K562 (cell line): Measurements from ENCODE around the gene LIF. TPM values are rescaled to one million over a fixed set of nuclear protein-coding genes. Genes with fewer than 3 reads are reported as not detected.

Experiments
- ATAC-seq: fragments of 200-7000 bp; cut with Tn5 transposase; 3 replicates; pipeline ENCODE4 v1.9.1; 2020; ENCODE audit warnings: moderate library complexity
- BruUV-seq: library from RNA; stranded (reverse); fragments of 400-500 nt; replicated peaks from 2 replicates; lab custom pipeline; 2021; lab: Mats Ljungman, UMichigan
- CTCF ChIA-PET: fragments of 300-600 bp; formaldehyde crosslinking; extraction: SDS; loops from one replicate; lab custom pipeline; 2021; ENCODE audit warnings: low intra/inter-chr PET ratio; lab: Yijun Ruan, JAX
- POLR2A ChIA-PET: fragments of 300-600, 350-650 bp; sonication (Branson Sonifier 250); formaldehyde crosslinking; extraction: SDS; loops from one replicate; lab custom pipeline; 2021; ENCODE audit warnings: antibody characterized with exemption, inconsistent platforms; lab: Yijun Ruan, JAX
- DNase-seq, 4 experiments: peaks; one replicate each; pipeline versions ENCODE4 v3.0.0 to v3.0.0-alpha.2; 2011 to 2018; ENCODE audit warnings: low spot score in 3 of 4, mixed read lengths in 3 of 4; ENCODE audit errors: extremely low read depth in 1 of 4
- FAIRE-seq: peaks from 2 replicates; lab custom pipeline; 2011; peaks lifted over from hg19 to GRCh38; lab: Jason Lieb, UNC
- H2AFZ ChIP-seq: 2 replicates; pipeline ENCODE4 v1.6.0; 2011; ENCODE audit warnings: low read depth, low read length, control low read depth, inconsistent platforms
- H3K27ac ChIP-seq: fragments of 200-600 bp; 3 replicates; pipeline ENCODE4 v1.8.0; 2011; ENCODE audit warnings: low read depth, mild to moderate bottlenecking, control low read depth, inconsistent platforms, low read length, moderate library complexity, mixed read lengths; ENCODE audit errors: extremely low read depth
- H3K27me3 ChIP-seq, 2 experiments: fragments of 300-600 bp in 1 of 2; 2 replicates in 1 of 2; 3 replicates in 1 of 2; pipeline versions ENCODE4 v1.6.0 to v1.8.0; 2011; ENCODE audit warnings: inconsistent platforms in 2 of 2, low read length in 2 of 2, mild to moderate bottlenecking in 1 of 2, mixed read lengths in 1 of 2, moderate library complexity in 1 of 2; ENCODE audit not compliant: control insufficient read depth in 2 of 2, insufficient read depth in 2 of 2
- H3K36me3 ChIP-seq: fragments of 300-600 bp; 3 replicates; pipeline ENCODE4 v1.8.0; 2011; ENCODE audit warnings: mild to moderate bottlenecking, low read length, inconsistent platforms; ENCODE audit not compliant: control insufficient read depth, insufficient read depth
- H3K4me1 ChIP-seq, 2 experiments: fragments of 200-600 bp in 1 of 2; replicated peaks in 1 of 2; 2 replicates in 1 of 2; 3 replicates in 1 of 2; pipeline versions ENCODE4 v1.5.1 to v1.8.0; 2011; ENCODE audit warnings: inconsistent platforms in 2 of 2, low read length in 2 of 2, mild to moderate bottlenecking in 1 of 2, mixed read lengths in 1 of 2, moderate library complexity in 1 of 2; ENCODE audit not compliant: control insufficient read depth in 2 of 2, insufficient read depth in 2 of 2
- H3K4me2 ChIP-seq: 2 replicates; pipeline ENCODE4 v1.6.1; 2011; ENCODE audit warnings: low read length, control low read depth, inconsistent platforms, mixed read lengths; ENCODE audit not compliant: insufficient read depth
- H3K4me3 ChIP-seq: fragments of 200-600 bp; sonication (generic), shearing (Covaris generic); 2 replicates; pipeline ENCODE4 v1.5.1; 2016; ENCODE audit warnings: control low read depth, inconsistent platforms
- H3K79me2 ChIP-seq: fragments of 200-600 bp; 3 replicates; pipeline ENCODE4 v1.8.0; 2011; ENCODE audit warnings: low read length, inconsistent platforms; ENCODE audit not compliant: control insufficient read depth, insufficient read depth
- H3K9ac ChIP-seq, 2 experiments: 2 replicates each; pipeline versions ENCODE4 v1.6.0 to v1.6.1; 2011; ENCODE audit warnings: low read depth in 2 of 2, low read length in 2 of 2, control low read depth in 1 of 2, inconsistent platforms in 1 of 2, mild to moderate bottlenecking in 1 of 2, mixed read lengths in 1 of 2; ENCODE audit not compliant: insufficient read depth in 1 of 2
- H3K9me1 ChIP-seq: one replicate; pipeline ENCODE4 v1.6.0; 2011; ENCODE audit warnings: inconsistent platforms, mild to moderate bottlenecking, low read length, moderate library complexity; ENCODE audit not compliant: control insufficient read depth, insufficient read depth
- H3K9me3 ChIP-seq: replicated peaks from 2 replicates; pipeline ENCODE4 v1.5.1; 2011; ENCODE audit warnings: low read depth, low read length, inconsistent platforms; ENCODE audit not compliant: control insufficient read depth, insufficient read depth
- H4K20me1 ChIP-seq: replicated peaks from 2 replicates; pipeline ENCODE4 v1.6.1; 2011; ENCODE audit warnings: low read length, inconsistent platforms, mixed read lengths; ENCODE audit not compliant: control insufficient read depth, insufficient read depth
- ADNP ChIP-seq: fragments of 200-800 bp; sonication (Bioruptor generic); IDR thresholded peaks from 2 replicates; pipeline ENCODE4 v1.6.1; 2016; ENCODE audit warnings: missing genetic modification characterization, missing compliant biosample characterization
- BCOR ChIP-seq: fragments of 450-650 bp; IDR thresholded peaks from 2 replicates; pipeline ENCODE4 v1.6.1; 2016
- MAFK ChIP-seq: IDR thresholded peaks from 2 replicates; pipeline ENCODE4 v1.6.1; 2011; ENCODE audit warnings: low read length, improper control_type of control experiment
- RBM25 ChIP-seq: fragments of 200-400 bp; formaldehyde crosslinking; IDR thresholded peaks from 2 replicates; pipeline ENCODE4 v1.6.1; 2018; ENCODE audit warnings: low read length, low read depth, moderate library complexity; ENCODE audit not compliant: severe bottlenecking
- ZBTB26 ChIP-seq: fragments of 450-650 bp; formaldehyde crosslinking; IDR thresholded peaks from 2 replicates; pipeline ENCODE4 v1.4.0; 2022; ENCODE audit warnings: missing genetic modification characterization
- WGBS: fragments of 100-300 bp; shearing (Covaris generic); methylation state at CpG from one replicate; pipeline ENCODE4 v1.1.6; 2016; ENCODE audit warnings: low coverage, mixed read lengths; ENCODE audit not compliant: insufficient coverage; ENCODE audit errors: missing lambda C conversion rate; 5-methylcytosine and 5-hydroxymethylcytosine counted together
- in situ Hi-C: fragments of 300-500 bp; cut with MboI; formaldehyde crosslinking; loops from 4 replicates; pipeline ENCODE4 v1.15.0; 2018; ENCODE audit warnings: inconsistent platforms, mixed read lengths
- intact Hi-C: fragments of 100-400 bp; cut with micrococcal nuclease; formaldehyde crosslinking; loops from 2 replicates; pipeline ENCODE4 v1.14.2; 2022
- polyA plus RNA-seq, 8 experiments: library from polyadenylated mRNA; depleted of rRNA in 4 of 8; stranded (reverse) in 5 of 8; unstranded in 3 of 8; fragments of >200 nt; fragmentation: Nextera tagmentation in 2 of 8; fragmentation: Illumina TruSeq in 1 of 8; extraction: Ambion mirVana in 2 of 8; extraction: Trizol in 1 of 8; gene quantifications; 2 replicates each; pipeline versions ENCODE4 v1.2.1 to v1.2.3, GENCODE V29; 2011 to 2014; ENCODE audit warnings: inconsistent platforms in 1 of 8, missing spikeins in 1 of 8
- total RNA-seq, 7 experiments: library from RNA; depleted of rRNA in 6 of 7; stranded (reverse); fragments of >200 nt in 6 of 7; fragmentation: Illumina TruSeq in 2 of 7; extraction: Trizol in 2 of 7; gene quantifications; 2 replicates each; pipeline versions ENCODE4 v1.2.1 to v1.2.3, GENCODE V29; 2011 to 2021; ENCODE audit warnings: low replicate concordance in 1 of 7

The LIF gene
- total and polyA plus RNA-seq, 9 of the 15 experiments (the other 6 are each of a cell fraction or from before 2014, with no cell fraction given) = 0.05 to 0.39 (median 0.18) TPM; not detected in 3

- Histone ChIP-seq H3K36me3 (no peaks in the 10 kb centered on the region), H3K27ac (no peak overlapping the region), H3K9me3 (no peaks in the 10 kb centered on the region), H3K9ac (no peak overlapping the region; a peak in 1 of 4 replicates), H3K4me1 (peaks cover 2 to 46% of the 10 kb centered on the region in 2 experiments; a peak in 3 of 5 replicates), H3K4me2 (no peak overlapping the region), H2AFZ (no peak overlapping the region), H4K20me1 (no peaks in the 10 kb centered on the region), H3K9me1 (no peaks in the 10 kb centered on the region), H3K79me2 (no peaks in the 10 kb centered on the region), H3K27me3 (no peaks in the 10 kb centered on the region), H3K4me3 (no peak overlapping the region)
- CTCF ChIA-PET = no interaction called here
- TF ChIP-seq ZBTB26 (CRISPR knock-in tag) (no peak), BCOR (0 out of 2 replicates have a peak, but pooled peaks have one; percentile 12), MAFK (no peak), ADNP (no peak), RBM25 (peak; percentile 24)
- no peak for ATAC-seq
- in situ Hi-C loops = loop anchor here (5.0 kb wide), 1 partner anchor 127 kb away; no protein-coding TSS in a partner anchor
- DNase-seq = no peak
- BruUV-seq = no TSS peak
- POLR2A ChIA-PET = interaction anchor here (0.6 kb wide), 2 partner anchors 74 to 222 kb away, joined by 3 read pairs; no protein-coding TSS in a partner anchor
- WGBS = 63% methylated on average over 6 of the region's 9 CpGs
- intact Hi-C loops = no loop called here
- no peak for FAIRE-seq
Measured at GRCh38 chr22:30265131-30265720, 18.7 kb upstream of the LIF start.
